Neural progenitor cell (in vitro differentiated cells): ENCODE results near the gene PHACTR1. TPM values are rescaled to one million over a fixed set of nuclear protein-coding genes. Genes with fewer than 3 reads are reported as not detected.

Experiments used
- DNase-seq: peaks from one replicate; pipeline ENCODE4 v3.0.0-alpha.2; 2016; ENCODE audit warnings: low spot score
- H2AFZ ChIP-seq: fragments of 200-600 bp; sonication (generic); replicated peaks from 2 replicates; pipeline ENCODE4 v1.6.1; 2016; ENCODE audit warnings: antibody characterized with exemption
- H3F3A ChIP-seq: fragments of 200-600 bp; sonication (generic); 2 replicates; pipeline ENCODE4 v1.6.1; 2016; ENCODE audit warnings: antibody characterized with exemption, low read depth
- H3K27ac ChIP-seq: fragments of 200-600 bp; sonication (generic); 2 replicates; pipeline ENCODE4 v1.5.1; 2016; ENCODE audit warnings: mild to moderate bottlenecking
- H3K27me3 ChIP-seq: fragments of 200-600 bp; sonication (generic); 2 replicates; pipeline ENCODE4 v1.6.1; 2016; ENCODE audit warnings: mild to moderate bottlenecking, moderate library complexity
- H3K36me3 ChIP-seq: fragments of 200-600 bp; sonication (generic); 2 replicates; pipeline ENCODE4 v1.5.1; 2016
- H3K4me1 ChIP-seq: fragments of 200-600 bp; sonication (generic); 2 replicates; pipeline ENCODE4 v1.6.1; 2016; ENCODE audit warnings: mixed run types
- H3K4me2 ChIP-seq: fragments of 200-600 bp; sonication (generic); 2 replicates; pipeline ENCODE4 v1.6.1; 2016
- H3K4me3 ChIP-seq: fragments of 200-600 bp; sonication (generic); 2 replicates; pipeline ENCODE4 v1.5.1; 2016
- H3K79me2 ChIP-seq: fragments of 200-600 bp; sonication (generic); 2 replicates; pipeline ENCODE4 v1.6.1; 2016; ENCODE audit warnings: low read depth
- H3K9ac ChIP-seq: fragments of 200-600 bp; sonication (generic); 2 replicates; pipeline ENCODE4 v1.6.1; 2016
- H3K9me3 ChIP-seq: fragments of 200-600 bp; sonication (generic); 2 replicates; pipeline ENCODE4 v1.5.1; 2016; ENCODE audit warnings: low read depth
- H4K20me1 ChIP-seq: fragments of 200-600 bp; sonication (generic); 2 replicates; pipeline ENCODE4 v1.6.1; 2016; ENCODE audit warnings: low read depth
- H3K27ac Mint-ChIP-seq: 3 replicates; pipeline ENCODE4 v1.8.0; 2021; ENCODE audit warnings: mixed read lengths
- H3K27me3 Mint-ChIP-seq: 2 replicates; pipeline ENCODE4 v1.8.0; 2022; ENCODE audit warnings: low read depth, mild to moderate bottlenecking, inconsistent platforms, moderate library complexity, mixed read lengths; ENCODE audit not compliant: insufficient read depth
- H3K36me3 Mint-ChIP-seq: 3 replicates; pipeline ENCODE4 v1.8.0; 2021; ENCODE audit warnings: mixed read lengths
- H3K4me1 Mint-ChIP-seq: 3 replicates; pipeline ENCODE4 v1.8.0; 2021; ENCODE audit warnings: mixed read lengths
- H3K4me3 Mint-ChIP-seq: 3 replicates; pipeline ENCODE4 v1.8.0; 2021; ENCODE audit warnings: mild to moderate bottlenecking, moderate library complexity, mixed read lengths
- H3K9me3 Mint-ChIP-seq: 3 replicates; pipeline ENCODE4 v1.8.0; 2020; ENCODE audit warnings: mixed read lengths
- EZH2 ChIP-seq: fragments of 200-600 bp; sonication (generic); IDR thresholded peaks from 2 replicates; pipeline ENCODE4 v1.6.1; 2017; ENCODE audit warnings: antibody characterized with exemption, mild to moderate bottlenecking, moderate library complexity
- EZH2phosphoT487 ChIP-seq: fragments of 200-600 bp; sonication (generic); IDR thresholded peaks from 2 replicates; pipeline ENCODE4 v1.6.1; 2017; ENCODE audit warnings: antibody characterized with exemption
- total RNA-seq: library from RNA; depleted of rRNA; stranded (reverse); fragments of >200 nt; gene quantifications from 2 replicates; pipeline ENCODE4 v1.2.3, GENCODE V29; 2015; ENCODE audit warnings: low replicate concordance
- TF ChIP-seq, protein P1 (sequence below): fragments of 200-600 bp; sonication (generic); IDR thresholded peaks from 2 replicates; pipeline ENCODE4 v1.5.1; 2017; ENCODE audit warnings: antibody characterized with exemption, mild to moderate bottlenecking

PHACTR1 gene
- total RNA-seq, 1 donor from 2014 or later = 2.4 TPM

- Histone ChIP-seq H3K4me3 (no peak overlapping the region), H4K20me1 (no peaks in the 10 kb centered on the region), H3K27ac (no peak overlapping the region), H2AFZ (no peak overlapping the region), H3K27me3 (no peaks in the 10 kb centered on the region), H3K36me3 (no peaks in the 10 kb centered on the region), H3K79me2 (no peaks in the 10 kb centered on the region), H3F3A (no peaks in the 10 kb centered on the region), H3K4me2 (no peak overlapping the region), H3K9ac (no peak overlapping the region), H3K9me3 (no peaks in the 10 kb centered on the region), H3K4me1 (no peaks in the 10 kb centered on the region)
- H3K36me3 Mint-ChIP-seq = no peaks in the 10 kb centered on the region
- no peak for DNase-seq
- no peak overlapping the region for H3K27ac Mint-ChIP-seq
- no peak overlapping the region for H3K4me3 Mint-ChIP-seq
- TF ChIP-seq, protein P1, sequence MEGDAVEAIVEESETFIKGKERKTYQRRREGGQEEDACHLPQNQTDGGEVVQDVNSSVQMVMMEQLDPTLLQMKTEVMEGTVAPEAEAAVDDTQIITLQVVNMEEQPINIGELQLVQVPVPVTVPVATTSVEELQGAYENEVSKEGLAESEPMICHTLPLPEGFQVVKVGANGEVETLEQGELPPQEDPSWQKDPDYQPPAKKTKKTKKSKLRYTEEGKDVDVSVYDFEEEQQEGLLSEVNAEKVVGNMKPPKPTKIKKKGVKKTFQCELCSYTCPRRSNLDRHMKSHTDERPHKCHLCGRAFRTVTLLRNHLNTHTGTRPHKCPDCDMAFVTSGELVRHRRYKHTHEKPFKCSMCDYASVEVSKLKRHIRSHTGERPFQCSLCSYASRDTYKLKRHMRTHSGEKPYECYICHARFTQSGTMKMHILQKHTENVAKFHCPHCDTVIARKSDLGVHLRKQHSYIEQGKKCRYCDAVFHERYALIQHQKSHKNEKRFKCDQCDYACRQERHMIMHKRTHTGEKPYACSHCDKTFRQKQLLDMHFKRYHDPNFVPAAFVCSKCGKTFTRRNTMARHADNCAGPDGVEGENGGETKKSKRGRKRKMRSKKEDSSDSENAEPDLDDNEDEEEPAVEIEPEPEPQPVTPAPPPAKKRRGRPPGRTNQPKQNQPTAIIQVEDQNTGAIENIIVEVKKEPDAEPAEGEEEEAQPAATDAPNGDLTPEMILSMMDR = no peak
- TF ChIP-seq EZH2phosphoT487 (no peak), EZH2 (no peak)
- H3K4me1 Mint-ChIP-seq = no peaks in the 10 kb centered on the region
- no peaks in the 10 kb centered on the region for H3K27me3 Mint-ChIP-seq
- H3K9me3 Mint-ChIP-seq = no peaks in the 10 kb centered on the region
Observed at GRCh38 chr6:13035606-13036005, 319.0 kb downstream of the PHACTR1 start.

DNA sequence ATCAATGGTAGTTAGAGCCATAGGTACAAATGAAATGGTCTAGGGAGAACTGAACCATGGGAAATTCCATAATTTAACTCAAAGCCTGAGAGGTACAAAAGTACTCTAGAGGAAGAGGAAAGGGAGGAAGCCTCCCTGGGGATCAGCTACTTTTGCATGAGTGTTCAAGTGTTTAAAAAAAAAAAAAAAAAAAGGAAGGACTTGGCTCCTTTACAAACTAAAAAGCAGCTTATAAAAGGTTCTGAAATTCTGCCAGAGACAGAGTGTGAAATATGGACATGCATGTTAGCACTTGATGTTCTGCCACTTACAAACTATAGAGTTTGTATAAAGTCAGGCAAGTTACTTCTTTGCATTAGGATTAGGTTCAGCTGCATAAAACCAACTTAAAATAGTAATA lies 321.7 kb downstream of the PHACTR1 start:
- Mint-ChIP-seq H3K4me1 (no peaks in the 10 kb centered on the region), H3K36me3 (no peaks in the 10 kb centered on the region), H3K27me3 (no peaks in the 10 kb centered on the region), H3K9me3 (no peaks in the 10 kb centered on the region), H3K4me3 (no peak overlapping the region), H3K27ac (no peak overlapping the region)
- no peaks in the 10 kb centered on the region for H3F3A ChIP-seq
- TF ChIP-seq, protein P1 = no peak
- no peak for TF ChIP-seq EZH2
- no peak for TF ChIP-seq EZH2phosphoT487
- H3K4me2 ChIP-seq = no peak overlapping the region
- no peak overlapping the region for H3K9ac ChIP-seq
- no peaks in the 10 kb centered on the region for H3K79me2 ChIP-seq
- no peak for DNase-seq
- H3K4me3 ChIP-seq = no peak overlapping the region
- no peaks in the 10 kb centered on the region for H3K36me3 ChIP-seq
- H3K27me3 ChIP-seq = no peaks in the 10 kb centered on the region
- no peaks in the 10 kb centered on the region for H3K4me1 ChIP-seq
- H3K27ac ChIP-seq = no peak overlapping the region
- H2AFZ ChIP-seq = no peak overlapping the region
- no peaks in the 10 kb centered on the region for H3K9me3 ChIP-seq
- H4K20me1 ChIP-seq = no peaks in the 10 kb centered on the region

GRCh38 chr6:13038741-13039190 lies 322.2 kb downstream of the PHACTR1 start:
- no peaks in the 10 kb centered on the region for H3K27me3 Mint-ChIP-seq

GRCh38 chr6:13044390-13044789 lies 327.8 kb downstream of the PHACTR1 start:
- TF ChIP-seq EZH2phosphoT487 = no peak
- TF ChIP-seq, protein P1 = no peak
- TF ChIP-seq EZH2 = no peak
- H3K27ac Mint-ChIP-seq = no peak overlapping the region
- H4K20me1 ChIP-seq = no peaks in the 10 kb centered on the region
- H3F3A ChIP-seq = no peaks in the 10 kb centered on the region
- no peak overlapping the region for H3K27ac ChIP-seq
- no peaks in the 10 kb centered on the region for H3K9me3 Mint-ChIP-seq
- no peak for DNase-seq
- H3K4me2 ChIP-seq = no peak overlapping the region
- H3K4me3 Mint-ChIP-seq = no peak overlapping the region
- H3K36me3 ChIP-seq = no peaks in the 10 kb centered on the region
- H3K79me2 ChIP-seq = no peaks in the 10 kb centered on the region
- no peak overlapping the region for H3K4me3 ChIP-seq
- H2AFZ ChIP-seq = no peak overlapping the region
- H3K4me1 Mint-ChIP-seq = peaks cover 3% of the 10 kb centered on the region
- H3K9me3 ChIP-seq = no peaks in the 10 kb centered on the region
- H3K27me3 Mint-ChIP-seq = no peaks in the 10 kb centered on the region
- H3K9ac ChIP-seq = no peak overlapping the region
- H3K27me3 ChIP-seq = no peaks in the 10 kb centered on the region
- H3K4me1 ChIP-seq = no peaks in the 10 kb centered on the region
- H3K36me3 Mint-ChIP-seq = no peaks in the 10 kb centered on the region

More at GRCh38 chr6:13038741-13039190, 322.2 kb downstream of the PHACTR1 start:
- Mint-ChIP-seq H3K9me3 (no peaks in the 10 kb centered on the region), H3K4me1 (no peaks in the 10 kb centered on the region), H3K4me3 (no peak overlapping the region), H3K36me3 (no peaks in the 10 kb centered on the region), H3K27ac (no peak overlapping the region)
- Histone ChIP-seq H3K79me2 (no peaks in the 10 kb centered on the region), H3K4me3 (no peak overlapping the region), H3F3A (no peaks in the 10 kb centered on the region), H3K9me3 (no peaks in the 10 kb centered on the region), H3K36me3 (no peaks in the 10 kb centered on the region), H2AFZ (no peak overlapping the region), H4K20me1 (no peaks in the 10 kb centered on the region), H3K9ac (no peak overlapping the region), H3K27me3 (no peaks in the 10 kb centered on the region), H3K4me1 (no peaks in the 10 kb centered on the region), H3K4me2 (no peak overlapping the region), H3K27ac (no peak overlapping the region)
- no peak for DNase-seq
- TF ChIP-seq EZH2phosphoT487 (no peak), EZH2 (no peak)
